ENCODE measurements around the gene JUNB. TPM values are rescaled to one million over a fixed set of nuclear protein-coding genes. Genes with fewer than 3 reads are reported as not detected.
A peak's percentile ranks its signal among the peaks of the same experiment; 100 is the strongest.

The JUNB gene
- total and polyA plus RNA-seq, 2 of the 13 experiments (the other 11 are each of a cell fraction or from before 2014, with no cell fraction given), result 7.7 to 8.2 TPM

DNA sequence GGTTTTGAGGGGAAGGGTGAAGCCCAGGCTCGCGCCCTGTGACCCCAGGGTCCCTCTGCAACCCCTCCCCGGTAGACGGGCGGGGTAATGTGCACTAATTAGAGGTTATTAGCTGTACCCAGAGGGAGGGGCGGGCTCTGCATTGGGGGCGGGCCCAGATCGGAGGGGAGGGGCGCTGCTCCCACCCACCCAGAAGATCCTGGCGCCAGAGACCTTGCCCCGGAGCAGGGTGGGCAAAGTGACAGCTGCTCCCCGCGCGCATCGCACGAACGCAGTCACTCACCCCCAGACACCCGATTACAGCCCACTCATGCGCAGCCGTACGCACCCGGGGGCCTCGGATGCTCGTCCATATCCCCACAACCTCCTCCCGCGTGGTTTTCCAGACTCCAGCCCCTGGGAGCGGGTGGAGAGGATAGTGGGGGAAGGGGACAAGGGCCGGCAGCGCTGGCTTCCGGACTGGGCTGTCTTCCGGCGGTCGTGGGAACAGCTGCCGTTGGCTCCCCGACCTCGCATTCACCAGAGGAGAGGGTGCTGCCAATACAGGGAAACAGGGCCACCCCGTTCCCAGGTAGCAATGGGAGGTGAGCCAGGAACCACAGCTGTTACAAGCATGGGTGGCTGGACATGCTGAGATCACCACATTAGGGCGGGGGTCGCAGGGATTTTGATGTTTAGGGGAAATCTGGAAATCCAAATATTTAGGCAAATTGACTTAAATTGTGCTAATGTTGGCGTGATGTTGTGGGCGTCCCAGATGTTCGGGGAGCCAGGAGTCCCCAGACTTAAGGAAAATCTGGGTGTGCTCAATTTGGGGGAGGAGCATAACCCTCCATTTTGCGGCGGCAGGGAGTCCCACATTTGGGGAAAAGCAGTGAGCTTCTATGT, 13.0 kb upstream of the JUNB start (continued):
- TF ChIP-seq REL (CRISPR knock-in tag; conservative IDR thresholded peaks at IDR 0.05), result no peak
- TF ChIP-seq, protein P1, sequence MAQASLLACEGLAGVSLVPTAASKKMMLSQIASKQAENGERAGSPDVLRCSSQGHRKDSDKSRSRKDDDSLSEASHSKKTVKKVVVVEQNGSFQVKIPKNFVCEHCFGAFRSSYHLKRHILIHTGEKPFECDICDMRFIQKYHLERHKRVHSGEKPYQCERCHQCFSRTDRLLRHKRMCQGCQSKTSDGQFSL (CRISPR knock-in tag; IDR thresholded peaks at IDR 0.05), result no peak
- no peak for TF ChIP-seq GZF1 (CRISPR knock-in tag; IDR thresholded peaks at IDR 0.05)
- no peak for TF ChIP-seq ZNF598 (CRISPR knock-in tag; IDR thresholded peaks at IDR 0.05; ENCODE audit: borderline replicate concordance)
- TF ChIP-seq ZNF567 (CRISPR knock-in tag; IDR thresholded peaks at IDR 0.05; ENCODE audit: borderline replicate concordance), result no peak
- no peak for TF ChIP-seq ZNF451 (CRISPR knock-in tag; IDR thresholded peaks at IDR 0.05)
- no peak for TF ChIP-seq MAZ (IDR thresholded peaks at IDR 0.05; ENCODE audit: borderline replicate concordance, low read depth, low read length)
- TF ChIP-seq MAZ (CRISPR knock-in tag; IDR thresholded peaks at IDR 0.05; ENCODE audit: low read depth), result no peak
- no peak for TF ChIP-seq SALL1 (CRISPR knock-in tag; IDR thresholded peaks at IDR 0.05)
- no peak for TF ChIP-seq EEA1 (CRISPR knock-in tag; IDR thresholded peaks at IDR 0.05; ENCODE audit: borderline replicate concordance)
- TF ChIP-seq TCF7 (IDR thresholded peaks at IDR 0.05; ENCODE audit: low read depth), result no peak
- TF ChIP-seq FOXK1 (CRISPR knock-in tag; IDR thresholded peaks at IDR 0.05; ENCODE audit: borderline replicate concordance, low read depth), result no peak
- TF ChIP-seq ZC3H4 (CRISPR knock-in tag; IDR thresholded peaks at IDR 0.05; ENCODE audit: borderline replicate concordance), result 0 out of 2 replicates have a peak, but pooled peaks have one; percentile 26
- no peak for TF ChIP-seq ZBTB7B (CRISPR knock-in tag; IDR thresholded peaks at IDR 0.05)
- TF ChIP-seq, protein P2, sequence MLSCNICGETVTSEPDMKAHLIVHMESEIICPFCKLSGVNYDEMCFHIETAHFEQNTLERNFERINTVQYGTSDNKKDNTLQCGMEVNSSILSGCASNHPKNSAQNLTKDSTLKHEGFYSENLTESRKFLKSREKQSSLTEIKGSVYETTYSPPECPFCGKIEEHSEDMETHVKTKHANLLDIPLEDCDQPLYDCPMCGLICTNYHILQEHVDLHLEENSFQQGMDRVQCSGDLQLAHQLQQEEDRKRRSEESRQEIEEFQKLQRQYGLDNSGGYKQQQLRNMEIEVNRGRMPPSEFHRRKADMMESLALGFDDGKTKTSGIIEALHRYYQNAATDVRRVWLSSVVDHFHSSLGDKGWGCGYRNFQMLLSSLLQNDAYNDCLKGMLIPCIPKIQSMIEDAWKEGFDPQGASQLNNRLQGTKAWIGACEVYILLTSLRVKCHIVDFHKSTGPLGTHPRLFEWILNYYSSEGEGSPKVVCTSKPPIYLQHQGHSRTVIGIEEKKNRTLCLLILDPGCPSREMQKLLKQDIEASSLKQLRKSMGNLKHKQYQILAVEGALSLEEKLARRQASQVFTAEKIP (CRISPR knock-in tag; IDR thresholded peaks at IDR 0.05; ENCODE audit: borderline replicate concordance), result no peak
- TF ChIP-seq, protein P3, sequence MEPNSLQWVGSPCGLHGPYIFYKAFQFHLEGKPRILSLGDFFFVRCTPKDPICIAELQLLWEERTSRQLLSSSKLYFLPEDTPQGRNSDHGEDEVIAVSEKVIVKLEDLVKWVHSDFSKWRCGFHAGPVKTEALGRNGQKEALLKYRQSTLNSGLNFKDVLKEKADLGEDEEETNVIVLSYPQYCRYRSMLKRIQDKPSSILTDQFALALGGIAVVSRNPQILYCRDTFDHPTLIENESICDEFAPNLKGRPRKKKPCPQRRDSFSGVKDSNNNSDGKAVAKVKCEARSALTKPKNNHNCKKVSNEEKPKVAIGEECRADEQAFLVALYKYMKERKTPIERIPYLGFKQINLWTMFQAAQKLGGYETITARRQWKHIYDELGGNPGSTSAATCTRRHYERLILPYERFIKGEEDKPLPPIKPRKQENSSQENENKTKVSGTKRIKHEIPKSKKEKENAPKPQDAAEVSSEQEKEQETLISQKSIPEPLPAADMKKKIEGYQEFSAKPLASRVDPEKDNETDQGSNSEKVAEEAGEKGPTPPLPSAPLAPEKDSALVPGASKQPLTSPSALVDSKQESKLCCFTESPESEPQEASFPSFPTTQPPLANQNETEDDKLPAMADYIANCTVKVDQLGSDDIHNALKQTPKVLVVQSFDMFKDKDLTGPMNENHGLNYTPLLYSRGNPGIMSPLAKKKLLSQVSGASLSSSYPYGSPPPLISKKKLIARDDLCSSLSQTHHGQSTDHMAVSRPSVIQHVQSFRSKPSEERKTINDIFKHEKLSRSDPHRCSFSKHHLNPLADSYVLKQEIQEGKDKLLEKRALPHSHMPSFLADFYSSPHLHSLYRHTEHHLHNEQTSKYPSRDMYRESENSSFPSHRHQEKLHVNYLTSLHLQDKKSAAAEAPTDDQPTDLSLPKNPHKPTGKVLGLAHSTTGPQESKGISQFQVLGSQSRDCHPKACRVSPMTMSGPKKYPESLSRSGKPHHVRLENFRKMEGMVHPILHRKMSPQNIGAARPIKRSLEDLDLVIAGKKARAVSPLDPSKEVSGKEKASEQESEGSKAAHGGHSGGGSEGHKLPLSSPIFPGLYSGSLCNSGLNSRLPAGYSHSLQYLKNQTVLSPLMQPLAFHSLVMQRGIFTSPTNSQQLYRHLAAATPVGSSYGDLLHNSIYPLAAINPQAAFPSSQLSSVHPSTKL (CRISPR knock-in tag; IDR thresholded peaks at IDR 0.05), result peak; percentile 7; the same call in 1 of the 2 replicates
- TF ChIP-seq ZNF10 (CRISPR knock-in tag; IDR thresholded peaks at IDR 0.05; ENCODE audit: borderline replicate concordance, low read depth), result no peak
- no peak for TF ChIP-seq ZFP90 (CRISPR knock-in tag; IDR thresholded peaks at IDR 0.05; ENCODE audit: borderline replicate concordance)
- TF ChIP-seq FLYWCH1 (CRISPR knock-in tag; IDR thresholded peaks at IDR 0.05), result no peak
- TF ChIP-seq, protein P4, sequence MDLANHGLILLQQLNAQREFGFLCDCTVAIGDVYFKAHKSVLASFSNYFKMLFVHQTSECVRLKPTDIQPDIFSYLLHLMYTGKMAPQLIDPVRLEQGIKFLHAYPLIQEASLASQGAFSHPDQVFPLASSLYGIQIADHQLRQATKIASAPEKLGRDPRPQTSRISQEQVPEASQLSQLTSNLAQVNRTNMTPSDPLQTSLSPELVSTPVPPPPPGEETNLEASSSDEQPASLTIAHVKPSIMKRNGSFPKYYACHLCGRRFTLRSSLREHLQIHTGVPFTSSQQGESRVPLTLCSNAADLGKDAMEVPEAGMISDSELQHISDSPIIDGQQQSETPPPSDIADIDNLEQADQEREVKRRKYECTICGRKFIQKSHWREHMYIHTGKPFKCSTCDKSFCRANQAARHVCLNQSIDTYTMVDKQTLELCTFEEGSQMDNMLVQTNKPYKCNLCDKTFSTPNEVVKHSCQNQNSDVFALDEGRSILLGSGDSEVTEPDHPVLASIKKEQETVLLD (CRISPR knock-in tag; IDR thresholded peaks at IDR 0.05; ENCODE audit: low read depth), result peak; percentile 43; the same call in 1 of the 2 replicates
- TF ChIP-seq ZNF614 (CRISPR knock-in tag; IDR thresholded peaks at IDR 0.05; ENCODE audit: borderline replicate concordance), result no peak
- TF ChIP-seq CC2D1A (CRISPR knock-in tag; IDR thresholded peaks at IDR 0.05), result no peak

All from HepG2 (cell line).